HG03457 (cell line): ENCODE results near the gene KRT28.
"Not testable (repeated sequence)": the region's sequence is repeated elsewhere in the genome, so short reads cannot be mapped to it uniquely, and the experiment has no call there.

Experiments
- ATAC-seq: cut with Tn5 transposase; IDR thresholded peaks from one replicate; pipeline ENCODE4 v1.9.1; 2021; ENCODE audit warnings: moderate number of reproducible peaks; ENCODE audit not compliant: unreplicated experiment

KRT28 gene

DNA sequence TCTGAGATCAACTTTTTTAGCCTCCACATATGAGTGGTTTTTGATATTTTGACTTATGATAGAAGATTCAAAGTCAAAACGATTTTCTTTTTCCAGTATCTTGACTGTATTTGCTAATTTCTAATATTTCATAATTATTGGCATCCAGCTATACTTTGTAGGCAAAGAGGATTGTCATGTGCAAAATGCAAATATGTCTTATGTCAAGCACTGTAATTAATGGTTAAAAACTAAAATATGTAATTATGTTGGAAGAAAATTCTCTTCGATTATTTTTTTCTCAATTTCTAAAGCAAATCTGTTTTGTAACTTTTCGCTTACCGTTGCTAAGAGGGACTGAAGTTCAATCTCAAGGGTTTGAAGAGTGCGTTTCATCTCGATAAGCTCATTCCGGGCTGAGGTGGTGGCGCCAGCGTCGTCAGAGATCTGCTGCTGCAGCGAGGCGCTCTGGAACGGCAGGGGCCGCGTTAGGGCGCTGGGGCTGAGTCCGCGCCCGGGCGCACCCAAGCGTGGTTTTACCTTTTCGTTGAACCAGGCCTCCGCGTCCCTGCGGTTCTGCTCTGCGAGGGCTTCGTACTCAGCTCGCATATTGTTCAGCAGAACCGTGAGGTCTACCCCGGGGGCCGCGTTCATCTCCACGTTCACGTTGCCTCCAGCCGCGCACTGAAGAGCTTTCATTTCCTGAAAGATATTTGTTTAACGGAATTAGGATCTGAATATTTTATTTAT is 20.4 kb downstream of the KRT28 start:
- ATAC-seq, result no peak

DNA sequence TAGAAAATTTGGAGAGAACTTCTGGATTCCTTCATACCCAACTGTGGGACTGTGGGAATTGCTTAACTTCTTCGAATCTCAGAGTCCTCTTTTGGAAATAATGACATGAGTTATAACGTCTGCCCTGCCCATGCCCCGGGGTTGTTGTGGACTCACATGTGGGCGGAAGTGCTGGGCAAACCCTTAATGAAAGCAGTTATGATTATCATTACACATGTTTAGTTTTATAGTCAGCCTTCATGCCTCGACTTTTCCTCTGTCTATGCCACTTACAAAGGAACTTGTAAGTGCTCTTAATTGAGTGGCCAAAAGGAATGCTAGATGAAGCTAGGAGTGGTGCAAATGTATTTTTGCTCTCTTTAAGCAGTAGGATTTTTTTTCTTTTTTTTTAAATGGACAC is 21.3 kb downstream of the KRT28 start:
- ATAC-seq, result no peak

DNA sequence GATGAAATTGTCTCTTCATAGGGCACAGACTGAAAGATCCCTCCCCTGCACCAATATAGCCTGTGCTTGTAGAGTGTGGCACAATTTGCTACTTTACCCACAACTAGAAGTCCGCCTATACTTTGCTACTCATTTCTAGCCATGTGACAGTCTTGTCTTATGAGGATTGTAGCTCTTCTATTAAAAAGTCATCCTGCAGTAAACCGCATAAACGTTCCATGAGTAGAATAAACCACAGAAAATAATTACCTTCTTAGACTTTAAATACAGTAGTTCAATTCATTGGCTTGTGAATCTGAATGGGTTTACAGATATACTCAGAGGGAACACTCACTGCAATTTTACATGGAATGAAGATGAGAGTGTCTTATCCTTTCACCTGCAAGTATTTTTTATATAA is 21.8 kb downstream of the KRT28 start:
- no peak for ATAC-seq

DNA sequence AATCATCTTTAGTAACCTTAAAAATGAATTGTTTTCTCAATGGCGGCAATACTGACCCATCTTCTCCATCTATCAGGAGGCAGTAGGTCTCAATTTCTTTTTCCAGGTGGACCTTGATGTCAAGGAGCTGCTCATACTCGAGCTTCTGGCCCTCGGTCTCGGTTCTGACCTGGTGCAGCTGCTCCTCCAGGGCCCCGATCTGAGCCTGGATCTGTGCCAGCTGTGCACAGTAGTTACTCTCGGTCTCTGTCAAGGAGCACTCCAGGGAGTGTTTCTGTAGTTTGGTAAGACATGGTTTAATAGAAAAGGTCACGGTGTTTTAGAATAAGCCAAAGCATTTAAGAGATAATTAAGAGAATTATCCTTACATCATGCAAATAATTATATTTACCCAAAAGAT is 22.3 kb downstream of the KRT28 start:
- no peak for ATAC-seq

DNA sequence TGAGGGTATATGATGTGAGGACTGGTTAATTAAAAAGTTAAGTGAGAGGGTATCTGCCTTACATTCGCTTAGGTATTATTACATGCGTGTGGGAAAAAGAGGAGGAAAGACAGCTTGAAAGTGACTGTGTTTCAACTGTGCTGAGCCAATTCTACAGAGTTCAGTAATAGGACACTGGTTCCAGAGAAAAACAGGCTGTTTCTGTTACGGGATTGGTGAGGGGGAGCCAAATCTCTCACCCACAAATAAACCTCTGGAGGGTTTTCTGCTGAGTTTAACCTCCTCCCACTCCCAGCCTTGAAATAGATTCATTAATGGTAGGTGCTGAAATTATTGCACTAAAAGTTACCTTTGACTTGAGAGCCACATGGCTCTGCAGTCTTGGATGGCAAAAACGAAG is 23.8 kb downstream of the KRT28 start:
- no peak for ATAC-seq

DNA sequence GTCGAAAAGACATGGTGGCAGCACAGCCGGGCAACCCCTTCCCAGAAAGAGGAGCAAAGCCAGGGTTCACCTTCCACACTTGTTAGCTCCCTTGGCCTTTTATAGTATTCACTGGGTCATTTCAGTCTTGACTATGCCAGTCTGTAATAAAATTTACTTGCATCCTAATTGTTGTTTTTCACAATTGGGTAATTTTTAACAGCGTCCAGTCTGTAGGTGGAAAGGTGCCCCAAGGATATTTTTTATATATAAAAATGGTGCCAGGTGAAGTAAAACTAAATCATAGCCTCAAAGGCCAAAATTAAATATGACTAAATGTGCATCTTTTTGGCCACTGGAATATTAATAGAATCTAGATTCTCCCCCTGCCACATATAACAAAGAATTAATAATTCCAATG is 27.7 kb downstream of the KRT28 start, which contains the start of gene KRT26:
Gene KRT26, minus strand, starts transcription at position 101 of the 400 bp plus-strand sequence. Its CDS starts 88 bp downstream, at position 13.
- ATAC-seq, result no peak

DNA sequence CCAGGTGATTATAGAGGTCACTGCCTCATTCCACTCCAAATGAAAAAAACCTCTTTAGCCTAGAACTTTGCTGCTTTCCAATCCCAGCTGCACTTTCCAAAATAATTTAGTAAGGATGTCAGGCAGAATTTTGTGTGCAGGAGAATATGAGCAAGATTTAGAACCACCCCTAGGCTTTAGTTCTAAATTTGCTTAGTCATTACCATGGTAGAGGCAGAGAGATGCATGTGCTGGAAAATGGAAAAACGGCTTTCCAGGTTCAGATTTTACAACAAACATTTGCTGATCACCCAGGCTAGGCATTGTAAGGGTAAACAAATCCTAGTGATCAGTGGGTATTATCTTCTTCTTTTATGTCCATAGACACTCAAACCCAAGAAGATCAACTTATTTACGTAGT is 34.1 kb downstream of the KRT28 start:
- ATAC-seq, result no peak

DNA sequence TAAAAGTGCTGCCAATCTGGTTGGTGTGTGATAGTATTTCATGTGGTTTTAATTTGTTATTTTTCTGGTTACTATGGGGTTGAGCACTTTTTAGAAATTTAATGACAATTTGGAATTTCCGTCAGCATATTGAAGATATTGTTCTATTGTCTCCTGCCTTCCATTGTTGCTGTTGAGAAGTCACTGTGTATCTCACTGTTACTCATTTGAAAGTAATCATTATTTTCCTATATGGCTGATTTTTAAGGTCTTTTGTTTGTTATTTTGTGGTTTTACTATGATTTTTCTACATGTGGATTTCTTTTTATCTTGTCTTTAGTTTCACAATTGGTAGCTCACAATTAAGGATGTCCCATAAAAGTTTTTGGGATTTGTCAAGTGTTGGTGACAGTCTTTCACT is 36.0 kb downstream of the KRT28 start:
- no peak for ATAC-seq

DNA sequence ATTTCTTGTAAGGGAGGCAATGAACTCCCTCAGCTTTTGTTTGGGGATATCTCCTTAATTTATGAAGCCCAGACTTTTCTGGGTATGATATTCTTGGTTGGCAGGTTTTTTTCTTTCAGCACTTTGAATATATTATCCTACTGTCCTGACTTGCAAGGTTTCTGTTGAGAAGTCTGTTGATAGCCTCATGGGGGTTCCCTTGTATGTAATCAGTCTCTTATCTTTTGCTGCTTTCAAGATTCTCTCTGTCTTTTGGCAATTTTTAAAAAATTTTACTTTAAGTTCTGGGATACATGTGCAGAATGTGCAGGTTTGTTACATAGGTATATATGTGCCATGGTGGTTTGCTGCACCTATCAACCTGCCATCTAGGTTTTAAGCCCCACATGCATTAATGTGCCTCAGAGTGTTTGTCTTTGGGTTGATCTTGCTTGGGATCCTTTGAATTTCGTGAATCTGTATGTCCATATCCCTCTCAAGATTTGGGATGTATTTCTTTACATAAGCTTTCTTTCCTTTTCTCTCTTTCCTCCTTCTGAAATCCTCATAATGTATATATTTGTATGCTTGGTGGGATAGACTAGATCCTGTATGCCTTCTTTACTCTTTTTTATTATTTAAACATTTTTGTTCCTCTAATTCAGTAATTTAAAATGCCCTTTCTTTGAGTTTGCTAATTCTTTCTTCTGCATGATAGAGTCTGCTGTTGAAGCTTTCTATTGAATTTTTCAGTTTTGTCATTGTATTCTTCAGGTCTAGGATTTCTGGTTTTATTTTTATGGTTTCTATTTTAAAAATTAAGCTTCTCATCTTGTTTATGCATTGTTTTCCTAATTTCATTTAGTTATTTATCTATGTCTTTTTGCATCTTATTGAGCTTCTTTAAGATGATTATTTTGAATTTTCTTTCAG is 39.4 kb downstream of the KRT28 start:
- ATAC-seq, result no peak

DNA sequence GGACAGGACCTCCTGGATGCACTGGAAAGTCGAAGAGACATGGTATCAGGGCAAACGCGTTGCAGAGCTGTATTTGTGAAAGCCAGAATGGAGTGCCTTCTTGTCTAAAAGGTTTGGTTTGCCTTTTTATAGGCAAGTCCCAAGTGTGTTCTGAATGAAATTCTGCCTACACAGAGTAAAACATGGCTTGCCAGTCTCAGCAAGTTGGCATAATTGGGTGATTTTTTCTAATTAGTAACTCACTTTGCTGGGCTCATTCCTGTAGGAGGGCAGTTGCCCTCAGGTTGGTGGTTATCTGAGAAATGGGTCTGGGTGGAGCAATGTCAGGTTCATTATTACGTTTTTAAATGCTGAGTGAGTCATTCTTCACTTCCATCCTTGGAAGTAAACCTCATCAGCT is 44.5 kb downstream of the KRT28 start, which contains the start of gene KRT25:
Gene KRT25, minus strand, starts transcription at position 101 of the 400 bp plus-strand sequence. Its CDS starts 60 bp downstream, at position 41.
- no peak for ATAC-seq

DNA sequence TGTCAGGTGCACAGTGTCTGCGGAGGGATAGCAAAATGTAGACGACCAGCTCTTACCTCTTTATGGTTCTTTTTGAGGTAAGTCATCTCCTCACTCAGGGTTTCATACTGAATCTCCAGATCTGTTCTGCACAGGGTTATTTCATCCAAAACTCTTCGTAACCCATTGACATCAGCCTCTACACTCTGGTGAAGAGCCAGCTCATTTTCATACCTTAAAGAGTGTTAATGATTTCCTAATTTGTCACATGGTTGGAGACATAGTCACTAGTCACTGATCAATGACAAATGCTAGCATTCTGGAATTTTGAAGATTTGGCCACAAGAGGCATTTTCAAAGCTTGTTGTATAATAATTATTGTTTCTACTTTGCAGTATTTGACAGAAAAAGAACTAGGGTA is 46.0 kb downstream of the KRT28 start:
- ATAC-seq, result no peak

DNA sequence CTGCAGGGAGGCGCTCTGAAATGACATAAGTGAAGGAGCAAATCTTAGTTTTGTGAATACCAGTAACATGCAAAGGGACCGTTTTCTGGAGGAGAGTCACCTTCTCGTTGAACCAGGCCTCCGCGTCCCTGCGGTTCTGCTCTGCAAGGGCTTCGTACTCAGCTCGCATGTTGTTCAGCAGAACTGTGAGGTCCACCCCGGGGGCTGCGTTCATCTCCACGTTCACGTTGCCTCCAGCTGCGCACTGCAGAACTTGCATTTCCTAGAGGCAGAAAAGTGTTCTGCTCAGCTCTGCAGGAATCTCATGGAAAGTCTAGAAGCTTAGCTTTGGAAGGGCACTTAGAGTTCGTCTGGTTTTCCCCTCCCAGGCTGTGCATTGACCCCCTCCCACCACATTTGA is 48.7 kb downstream of the KRT28 start:
- ATAC-seq, result no peak

DNA sequence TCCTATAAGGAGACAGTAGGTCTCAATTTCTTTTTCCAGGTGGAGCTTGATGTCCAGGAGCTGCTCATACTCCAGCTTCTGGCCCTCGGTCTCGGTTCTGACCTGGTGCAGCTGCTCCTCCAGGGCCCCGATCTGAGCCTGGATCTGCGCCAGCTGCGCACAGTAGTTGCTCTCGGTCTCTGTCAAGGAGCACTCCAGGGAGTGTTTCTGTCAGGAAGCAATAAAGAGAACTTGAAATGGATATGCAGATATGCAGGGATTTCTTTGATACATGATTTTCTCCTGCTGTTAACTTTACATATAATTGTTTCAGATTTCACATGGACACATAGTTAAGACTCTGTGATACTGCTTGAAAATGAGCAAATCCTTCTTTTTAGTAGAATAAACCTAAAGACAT is 49.4 kb downstream of the KRT28 start:
- no peak for ATAC-seq

DNA sequence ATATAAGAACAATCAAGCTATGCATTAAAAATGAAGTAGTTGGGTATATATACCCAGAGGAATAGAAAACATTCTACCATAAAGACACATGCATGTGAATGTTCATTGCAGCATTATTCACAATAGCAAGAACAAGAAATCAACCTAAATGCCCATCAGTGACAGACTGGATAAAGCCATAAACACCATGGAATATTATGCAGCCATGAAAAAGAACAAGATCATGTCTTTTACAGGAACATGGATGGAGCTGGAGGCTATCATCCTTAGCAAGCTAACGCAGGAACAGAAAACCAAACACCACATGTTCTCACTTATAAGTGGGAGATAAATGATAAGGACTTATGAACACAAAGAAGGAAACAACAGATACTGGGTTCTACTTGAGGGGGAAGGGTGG is 51.1 kb downstream of the KRT28 start:
- not testable (repeated sequence) for ATAC-seq
